Neural crest cell (in vitro differentiated cells): ENCODE measurements around the gene DOCK6. TPM values are rescaled to one million over a fixed set of nuclear protein-coding genes. Genes with fewer than 3 reads are reported as not detected.
A peak's percentile ranks its signal among the peaks of the same experiment; 100 is the strongest.

Experiments
- DNase-seq: peaks from one replicate; pipeline ENCODE4 v3.0.0; 2021; ENCODE audit warnings: low read depth, mixed read lengths, low spot score
- H3K27ac Mint-ChIP-seq: one replicate; pipeline ENCODE4 v1.8.0; 2021; ENCODE audit warnings: mild to moderate bottlenecking, mixed read lengths; ENCODE audit not compliant: unreplicated experiment
- H3K27me3 Mint-ChIP-seq: 2 replicates; pipeline ENCODE4 v1.8.0; 2021; ENCODE audit warnings: low read depth, mild to moderate bottlenecking, mixed read lengths
- H3K36me3 Mint-ChIP-seq: 2 replicates; pipeline ENCODE4 v1.8.0; 2021; ENCODE audit warnings: low read depth, mild to moderate bottlenecking, mixed read lengths
- H3K4me1 Mint-ChIP-seq: 2 replicates; pipeline ENCODE4 v1.8.0; 2021; ENCODE audit warnings: mixed read lengths
- H3K4me3 Mint-ChIP-seq: one replicate; pipeline ENCODE4 v1.8.0; 2021; ENCODE audit warnings: mild to moderate bottlenecking, mixed read lengths
- H3K9me3 Mint-ChIP-seq: 2 replicates; pipeline ENCODE4 v1.8.0; 2021; ENCODE audit warnings: mixed read lengths
- total RNA-seq: library from RNA; stranded (reverse); gene quantifications from 2 replicates; pipeline ENCODE4 v1.2.1, GENCODE V29; 2021
- TF ChIP-seq, protein P1 (sequence below): fragments of 200-600 bp; sonication (generic); conservative IDR thresholded peaks from 2 replicates; pipeline ENCODE4 v1.5.0; 2021; ENCODE audit warnings: antibody characterized with exemption, mild to moderate bottlenecking

The DOCK6 gene
- total RNA-seq, 1 donor from 2014 or later = 40.6 TPM

DNA sequence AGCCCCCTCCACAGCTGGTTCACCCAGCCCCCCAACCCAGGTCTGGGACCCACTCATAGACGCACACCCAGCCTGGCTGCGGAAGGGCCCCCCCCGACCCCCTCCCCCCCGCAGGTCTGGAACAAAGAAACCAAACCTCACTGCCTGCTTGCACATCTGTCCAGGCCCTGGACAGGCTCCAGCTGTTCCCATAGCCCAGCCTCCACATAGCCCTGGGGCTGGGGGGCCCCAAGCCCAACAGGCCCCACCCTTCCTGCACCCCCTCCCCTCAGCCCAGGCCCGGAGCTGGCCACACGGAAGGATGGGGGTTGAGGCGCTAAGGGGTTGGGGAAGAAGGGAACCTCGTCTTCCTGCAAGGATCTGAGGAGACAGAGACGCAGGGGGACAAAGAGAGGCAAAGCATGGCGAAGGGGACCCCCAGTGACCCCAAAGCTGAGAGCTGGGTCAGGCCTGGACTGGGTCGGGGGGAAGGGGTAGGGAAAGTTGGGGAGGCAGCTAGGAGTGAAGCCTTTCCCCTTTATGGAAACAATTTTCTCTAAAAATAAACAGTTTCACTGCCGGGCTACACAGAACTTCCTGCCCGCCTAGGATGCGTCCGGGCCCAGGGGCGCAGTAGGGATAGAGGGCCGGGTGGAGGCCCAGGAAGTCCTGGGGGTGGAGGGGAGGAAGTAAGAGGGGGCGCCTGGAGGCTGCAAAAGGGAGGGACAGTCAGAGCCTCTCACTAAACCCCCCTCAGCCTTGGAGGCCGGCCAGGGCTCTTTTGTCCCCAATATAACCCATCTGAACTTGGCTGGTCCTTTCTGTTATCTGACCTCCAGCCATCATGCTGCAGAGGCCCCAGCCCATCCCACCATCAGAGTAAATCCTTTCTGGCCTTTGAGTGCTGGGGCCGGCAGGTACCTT is 67.4 kb downstream of the DOCK6 start:
- H3K27me3 Mint-ChIP-seq = no peaks in the 10 kb centered on the region
- H3K27ac Mint-ChIP-seq = no peak overlapping the region
- TF ChIP-seq, protein P1, sequence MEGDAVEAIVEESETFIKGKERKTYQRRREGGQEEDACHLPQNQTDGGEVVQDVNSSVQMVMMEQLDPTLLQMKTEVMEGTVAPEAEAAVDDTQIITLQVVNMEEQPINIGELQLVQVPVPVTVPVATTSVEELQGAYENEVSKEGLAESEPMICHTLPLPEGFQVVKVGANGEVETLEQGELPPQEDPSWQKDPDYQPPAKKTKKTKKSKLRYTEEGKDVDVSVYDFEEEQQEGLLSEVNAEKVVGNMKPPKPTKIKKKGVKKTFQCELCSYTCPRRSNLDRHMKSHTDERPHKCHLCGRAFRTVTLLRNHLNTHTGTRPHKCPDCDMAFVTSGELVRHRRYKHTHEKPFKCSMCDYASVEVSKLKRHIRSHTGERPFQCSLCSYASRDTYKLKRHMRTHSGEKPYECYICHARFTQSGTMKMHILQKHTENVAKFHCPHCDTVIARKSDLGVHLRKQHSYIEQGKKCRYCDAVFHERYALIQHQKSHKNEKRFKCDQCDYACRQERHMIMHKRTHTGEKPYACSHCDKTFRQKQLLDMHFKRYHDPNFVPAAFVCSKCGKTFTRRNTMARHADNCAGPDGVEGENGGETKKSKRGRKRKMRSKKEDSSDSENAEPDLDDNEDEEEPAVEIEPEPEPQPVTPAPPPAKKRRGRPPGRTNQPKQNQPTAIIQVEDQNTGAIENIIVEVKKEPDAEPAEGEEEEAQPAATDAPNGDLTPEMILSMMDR = no peak
- H3K4me3 Mint-ChIP-seq = peak overlapping the region; percentile 49
- peaks cover 2% of the 10 kb centered on the region for H3K36me3 Mint-ChIP-seq
- no peaks in the 10 kb centered on the region for H3K9me3 Mint-ChIP-seq
- H3K4me1 Mint-ChIP-seq = peaks cover 9% of the 10 kb centered on the region
- DNase-seq = no peak

DNA sequence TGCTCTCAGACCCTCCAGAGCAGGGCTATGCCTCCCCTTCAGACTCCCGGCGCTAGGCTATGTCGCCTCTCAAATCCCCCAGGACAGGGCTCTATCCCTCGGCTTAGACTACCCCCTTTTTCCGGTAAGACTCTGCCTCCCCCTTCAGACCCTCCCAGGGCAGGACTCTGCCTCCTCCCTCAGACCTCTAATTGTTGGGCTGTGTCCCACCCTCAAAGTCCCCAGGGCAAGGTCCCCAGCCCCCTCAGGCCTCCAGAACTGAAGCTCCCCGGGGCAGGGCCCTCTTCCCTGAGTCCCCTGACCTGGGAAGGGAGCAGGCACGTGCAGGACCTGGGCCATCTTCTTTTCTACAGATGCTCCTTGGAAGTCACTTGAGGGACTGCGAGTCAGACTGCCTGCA is 68.2 kb downstream of the DOCK6 start:
- TF ChIP-seq, protein P1 = no peak
- Mint-ChIP-seq H3K4me3 (no peak overlapping the region), H3K9me3 (no peaks in the 10 kb centered on the region), H3K36me3 (peaks cover 2% of the 10 kb centered on the region), H3K27ac (no peak overlapping the region), H3K27me3 (no peaks in the 10 kb centered on the region), H3K4me1 (peaks cover 9% of the 10 kb centered on the region)
- DNase-seq = no peak

DNA sequence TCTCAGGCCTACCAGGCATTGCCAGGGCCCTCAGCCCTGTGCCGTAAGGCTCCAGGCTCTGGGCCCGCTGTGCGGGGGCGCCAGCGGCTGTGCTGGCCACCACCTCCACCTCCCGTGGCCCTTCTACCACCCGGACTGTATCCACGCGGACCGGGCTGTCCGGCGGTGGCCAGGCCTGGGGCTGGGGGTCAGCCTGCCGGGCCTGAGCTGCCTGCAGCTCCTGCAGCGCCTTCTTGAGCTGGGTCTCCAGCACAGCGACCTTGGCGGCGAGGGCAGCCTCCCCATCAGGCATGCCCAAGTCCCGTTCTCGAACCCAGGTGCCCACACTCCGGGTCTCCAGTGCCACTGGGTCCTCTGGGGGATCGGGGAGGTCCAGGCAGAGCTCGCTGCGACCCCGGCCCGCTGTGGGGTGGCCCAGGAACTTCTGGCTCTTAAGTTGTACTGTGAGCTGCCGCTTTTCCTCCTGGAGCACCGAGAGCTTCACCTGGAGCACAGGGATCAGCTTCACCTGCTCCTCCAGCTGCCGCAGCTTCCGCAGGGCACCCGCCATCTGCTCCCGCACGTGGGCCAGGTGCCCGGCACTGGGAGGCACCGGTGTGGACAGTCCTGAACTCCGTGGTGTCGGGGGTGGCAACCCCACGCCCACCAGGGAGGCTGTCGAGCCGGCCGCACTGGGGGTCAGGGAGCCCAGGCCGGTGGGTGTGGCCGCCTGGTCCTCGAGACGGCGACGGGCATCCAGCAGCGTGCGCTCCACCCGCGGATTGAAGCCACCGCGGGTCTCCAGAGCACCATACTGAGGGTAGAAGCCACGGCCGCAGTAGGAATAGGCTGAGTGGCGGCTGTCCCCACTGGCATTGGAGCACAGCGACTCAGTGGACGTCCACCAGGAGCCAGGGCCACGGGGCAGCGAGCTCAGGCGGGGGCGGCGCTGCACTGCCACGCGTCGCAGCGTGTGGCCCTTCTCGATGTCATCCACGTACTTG is 69.1 kb downstream of the DOCK6 start:
- peaks cover 2% of the 10 kb centered on the region for H3K36me3 Mint-ChIP-seq

DNA sequence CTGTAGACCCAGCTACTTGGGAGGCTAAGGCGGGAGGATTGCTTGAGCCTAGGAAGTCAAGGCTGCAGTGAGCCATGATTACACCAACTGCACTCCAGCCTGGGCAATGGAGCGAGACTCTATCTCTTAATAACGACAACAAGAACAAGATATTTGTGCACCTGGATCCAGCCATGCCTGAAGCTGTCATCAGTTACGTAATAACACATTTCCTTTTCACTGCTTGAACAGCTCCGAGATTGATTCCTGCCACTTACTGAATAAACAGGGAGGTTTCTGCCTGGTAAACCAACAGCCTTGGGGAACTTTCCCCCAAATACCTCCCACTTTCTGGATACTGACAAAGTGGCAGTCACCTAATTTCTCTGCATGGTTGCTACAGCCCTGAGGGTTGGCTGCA is 70.4 kb downstream of the DOCK6 start:
- H3K9me3 Mint-ChIP-seq = no peaks in the 10 kb centered on the region
- no peak for DNase-seq
- no peak overlapping the region for H3K4me3 Mint-ChIP-seq
- TF ChIP-seq, protein P1 = no peak
- peaks cover 5% of the 10 kb centered on the region for H3K4me1 Mint-ChIP-seq
- H3K27me3 Mint-ChIP-seq = no peaks in the 10 kb centered on the region
- no peak overlapping the region for H3K27ac Mint-ChIP-seq
- H3K36me3 Mint-ChIP-seq = peaks cover 5% of the 10 kb centered on the region

More for the DNA sequence above, 69.1 kb downstream of the DOCK6 start:
- DNase-seq = no peak
- Mint-ChIP-seq H3K9me3 (no peaks in the 10 kb centered on the region), H3K27ac (no peak overlapping the region), H3K4me1 (peaks cover 9% of the 10 kb centered on the region), H3K4me3 (no peak overlapping the region), H3K27me3 (no peaks in the 10 kb centered on the region)
- TF ChIP-seq, protein P1 = no peak

DNA sequence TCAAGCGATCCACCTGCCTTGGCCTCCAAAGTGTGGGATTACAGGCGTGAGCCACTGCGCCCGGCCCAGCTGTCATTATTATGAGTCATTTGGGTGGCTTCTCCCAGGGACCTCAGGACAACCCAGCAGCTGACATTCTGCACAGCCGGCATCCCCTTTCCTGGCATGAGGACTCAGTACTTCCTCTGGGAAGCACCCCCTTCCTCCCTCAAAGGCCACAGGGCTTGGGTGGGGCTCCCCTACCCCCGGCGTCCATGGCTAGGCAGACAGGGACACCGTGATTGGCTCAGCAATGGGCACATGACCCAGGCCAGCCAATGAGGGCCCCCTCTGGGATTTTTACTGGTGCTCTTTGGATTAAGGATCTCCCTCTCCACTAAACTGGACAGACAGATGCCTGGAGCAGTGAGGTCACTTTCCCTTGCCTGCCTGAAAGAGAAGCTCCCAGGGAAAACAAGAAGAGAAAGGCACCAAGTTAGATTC is 71.0 kb downstream of the DOCK6 start:
- peaks cover 7% of the 10 kb centered on the region for H3K36me3 Mint-ChIP-seq
- H3K9me3 Mint-ChIP-seq = no peaks in the 10 kb centered on the region
- TF ChIP-seq, protein P1 = no peak
- H3K27me3 Mint-ChIP-seq = no peaks in the 10 kb centered on the region
- H3K4me3 Mint-ChIP-seq = no peak overlapping the region
- no peak overlapping the region for H3K27ac Mint-ChIP-seq
- peaks cover 5% of the 10 kb centered on the region for H3K4me1 Mint-ChIP-seq
- no peak for DNase-seq
